Left ventricle myocardium inferior (tissue), 1 donor: ENCODE measurements around the gene TMEM217. TPM values are rescaled to one million over a fixed set of nuclear protein-coding genes. Genes with fewer than 3 reads are reported as not detected.

ENCODE experiments used
- DNase-seq: peaks from one replicate; pipeline ENCODE4 v3.0.0-alpha.2; 2020
- H3K27ac ChIP-seq: fragments of 200-600 bp; replicated peaks from 2 replicates; pipeline ENCODE4 v1.8.0; 2021
- H3K27me3 ChIP-seq: fragments of 200-600 bp; 2 replicates; pipeline ENCODE4 v1.8.0; 2021; ENCODE audit warnings: low read depth
- H3K36me3 ChIP-seq: fragments of 200-600 bp; 2 replicates; pipeline ENCODE4 v1.8.0; 2021
- H3K4me1 ChIP-seq: fragments of 200-600 bp; 2 replicates; pipeline ENCODE4 v1.8.0; 2021
- H3K4me3 ChIP-seq: fragments of 200-600 bp; 2 replicates; pipeline ENCODE4 v1.8.0; 2021; ENCODE audit warnings: mild to moderate bottlenecking, moderate library complexity
- H3K9me3 ChIP-seq: fragments of 200-600 bp; replicated peaks from 2 replicates; pipeline ENCODE4 v1.8.0; 2021
- intact Hi-C: fragments of 100-400 bp; cut with micrococcal nuclease; formaldehyde crosslinking; loops from one replicate; pipeline ENCODE4 v1.11.0; 2022
- total RNA-seq: library from RNA; stranded (reverse); fragmentation: NEBNext Ultra II Directional; extraction: Animal tissue kit (Norgen Biotek cat#: 25700); gene quantifications from one replicate; pipeline ENCODE4 v1.2.1, GENCODE V29; 2021
- TF ChIP-seq, protein P1 (sequence below): fragments of 200-600 bp; IDR thresholded peaks from 2 replicates; pipeline ENCODE4 v1.8.0; 2021; ENCODE audit warnings: antibody characterized with exemption, mild to moderate bottlenecking, borderline replicate concordance
- donor health status: DM: no; HTN: yes; CAD: no; lungs with severe emphysema.

The TMEM217 gene
- total RNA-seq, 1 donor from 2014 or later = 0.80 TPM

DNA sequence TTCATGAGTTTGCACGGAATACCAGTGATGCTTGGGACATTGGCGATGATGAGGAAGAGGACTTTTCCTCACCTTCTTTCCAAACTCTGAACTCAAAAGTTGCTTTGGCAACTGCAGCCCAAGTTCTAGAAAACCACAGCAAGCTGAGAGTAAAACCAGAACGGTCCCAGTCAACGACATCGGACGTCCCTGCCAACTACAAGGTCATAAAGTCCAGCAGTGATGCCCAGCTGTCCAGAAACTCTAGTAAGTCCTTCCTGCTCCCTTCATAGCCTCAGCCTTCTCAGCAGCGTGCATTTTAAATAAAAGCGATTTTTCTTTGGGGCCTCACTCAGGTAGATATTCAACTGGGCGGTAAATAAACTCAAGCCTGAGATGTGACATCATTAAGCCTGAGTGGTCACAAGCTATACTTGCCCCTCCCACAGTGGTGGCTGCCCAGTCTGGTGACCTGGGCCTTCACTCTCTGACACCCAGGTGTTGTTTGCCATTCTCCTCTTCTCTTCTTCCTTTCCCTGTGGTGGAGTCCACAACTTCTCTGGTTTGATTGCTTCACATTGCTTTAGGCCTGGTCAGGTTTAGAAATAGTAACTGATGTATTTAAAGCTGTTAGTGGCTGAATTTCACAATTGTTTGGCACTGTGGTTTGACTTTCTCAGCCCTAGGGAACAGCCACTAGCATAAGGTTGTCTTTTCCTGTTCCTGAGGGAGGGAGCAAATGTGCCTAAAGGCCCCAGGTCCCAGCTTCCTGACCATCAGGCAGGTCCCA is 21.6 kb upstream of the TMEM217 start:
- no peak overlapping the region for H3K4me3 ChIP-seq
- intact Hi-C loops = no loop called here
- peaks cover 53% of the 10 kb centered on the region for H3K4me1 ChIP-seq

DNA sequence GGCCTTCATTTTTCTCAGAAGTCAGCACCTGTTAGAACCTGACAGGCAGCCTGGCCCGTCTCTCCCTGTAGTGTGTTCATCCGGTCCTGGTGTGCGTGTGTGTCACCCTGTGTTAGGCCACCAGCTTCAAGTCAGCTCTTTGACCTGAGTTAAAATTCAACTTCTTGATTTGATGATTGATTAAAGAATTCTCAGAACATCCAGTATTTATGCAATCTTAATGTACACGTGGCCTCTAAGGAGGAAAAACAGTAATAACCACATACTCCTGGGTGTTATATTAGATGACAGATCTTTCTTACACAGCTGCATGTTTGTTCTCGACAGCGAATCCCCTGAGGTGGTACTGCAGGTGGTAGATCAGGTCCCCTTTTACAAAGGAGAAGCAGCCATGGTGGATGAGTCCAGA is 19.1 kb upstream of the TMEM217 start:
- TF ChIP-seq, protein P1, sequence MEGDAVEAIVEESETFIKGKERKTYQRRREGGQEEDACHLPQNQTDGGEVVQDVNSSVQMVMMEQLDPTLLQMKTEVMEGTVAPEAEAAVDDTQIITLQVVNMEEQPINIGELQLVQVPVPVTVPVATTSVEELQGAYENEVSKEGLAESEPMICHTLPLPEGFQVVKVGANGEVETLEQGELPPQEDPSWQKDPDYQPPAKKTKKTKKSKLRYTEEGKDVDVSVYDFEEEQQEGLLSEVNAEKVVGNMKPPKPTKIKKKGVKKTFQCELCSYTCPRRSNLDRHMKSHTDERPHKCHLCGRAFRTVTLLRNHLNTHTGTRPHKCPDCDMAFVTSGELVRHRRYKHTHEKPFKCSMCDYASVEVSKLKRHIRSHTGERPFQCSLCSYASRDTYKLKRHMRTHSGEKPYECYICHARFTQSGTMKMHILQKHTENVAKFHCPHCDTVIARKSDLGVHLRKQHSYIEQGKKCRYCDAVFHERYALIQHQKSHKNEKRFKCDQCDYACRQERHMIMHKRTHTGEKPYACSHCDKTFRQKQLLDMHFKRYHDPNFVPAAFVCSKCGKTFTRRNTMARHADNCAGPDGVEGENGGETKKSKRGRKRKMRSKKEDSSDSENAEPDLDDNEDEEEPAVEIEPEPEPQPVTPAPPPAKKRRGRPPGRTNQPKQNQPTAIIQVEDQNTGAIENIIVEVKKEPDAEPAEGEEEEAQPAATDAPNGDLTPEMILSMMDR = no peak
- H3K36me3 ChIP-seq = peaks cover 13% of the 10 kb centered on the region
- H3K27ac ChIP-seq = no peak overlapping the region
- no peak overlapping the region for H3K4me3 ChIP-seq
- no peak for DNase-seq
- no peaks in the 10 kb centered on the region for H3K27me3 ChIP-seq
- no peaks in the 10 kb centered on the region for H3K9me3 ChIP-seq
- intact Hi-C loops = no loop called here
- peaks cover 28% of the 10 kb centered on the region for H3K4me1 ChIP-seq

More for the DNA sequence above, 21.6 kb upstream of the TMEM217 start:
- H3K27me3 ChIP-seq = no peaks in the 10 kb centered on the region
- H3K9me3 ChIP-seq = no peaks in the 10 kb centered on the region
- H3K27ac ChIP-seq = peak overlapping the region; percentile 76
- H3K36me3 ChIP-seq = peaks cover 31% of the 10 kb centered on the region
- DNase-seq = no peak
- TF ChIP-seq, protein P1 = no peak

GRCh38 chr6:37275350-37275749 is 17.4 kb upstream of the TMEM217 start:
- Histone ChIP-seq H3K4me1 (peaks cover 19% of the 10 kb centered on the region), H3K36me3 (peaks cover 12% of the 10 kb centered on the region), H3K27ac (no peak overlapping the region), H3K27me3 (no peaks in the 10 kb centered on the region), H3K9me3 (no peaks in the 10 kb centered on the region), H3K4me3 (no peak overlapping the region)
- no peak for DNase-seq
- TF ChIP-seq, protein P1 = no peak
- intact Hi-C loops = no loop called here

GRCh38 chr6:37273690-37274089 is 15.7 kb upstream of the TMEM217 start:
- H3K4me1 ChIP-seq = peaks cover 2% of the 10 kb centered on the region
- H3K27ac ChIP-seq = no peak overlapping the region
- H3K36me3 ChIP-seq = peaks cover 19% of the 10 kb centered on the region
- no peaks in the 10 kb centered on the region for H3K9me3 ChIP-seq
- intact Hi-C loops = no loop called here
- no peaks in the 10 kb centered on the region for H3K27me3 ChIP-seq
- no peak for DNase-seq
- H3K4me3 ChIP-seq = no peak overlapping the region
- TF ChIP-seq, protein P1 = no peak

DNA sequence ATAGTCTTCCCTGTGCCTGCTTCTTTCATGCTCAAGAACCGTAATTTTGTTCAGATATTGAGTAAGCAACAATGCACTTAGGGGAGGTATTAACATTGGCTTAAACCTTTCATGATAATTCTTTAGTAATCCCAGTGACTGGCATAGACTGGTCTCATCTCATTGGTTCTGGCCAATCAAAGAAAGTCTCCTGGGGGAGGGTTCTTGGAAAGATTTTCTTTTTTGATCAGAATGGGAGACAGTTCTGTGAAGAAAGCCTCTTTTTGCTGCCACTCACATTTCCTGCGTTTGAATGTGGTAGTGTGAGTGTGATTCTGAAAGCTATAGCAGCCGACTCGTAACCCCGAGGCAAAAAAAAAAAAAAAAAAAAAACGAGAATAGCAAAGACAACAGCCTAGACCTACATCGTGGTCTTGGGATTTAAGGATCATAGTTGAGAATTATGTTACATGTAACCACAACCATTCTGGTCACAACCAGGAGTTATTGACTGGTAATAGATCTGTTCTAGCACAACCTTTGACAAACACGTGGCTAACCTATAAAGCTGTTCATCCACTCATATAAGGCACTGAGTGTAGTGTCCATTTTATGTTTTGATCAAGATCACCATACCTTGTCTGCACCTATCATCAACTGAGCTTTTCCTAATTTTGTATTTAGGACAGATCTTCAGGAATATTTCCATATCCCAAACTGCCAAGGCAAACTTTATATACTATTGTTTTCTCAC is 15.1 kb upstream of the TMEM217 start:
- intact Hi-C loops = no loop called here
- Histone ChIP-seq H3K27ac (no peak overlapping the region), H3K9me3 (no peaks in the 10 kb centered on the region), H3K36me3 (peaks cover 19% of the 10 kb centered on the region), H3K27me3 (no peaks in the 10 kb centered on the region), H3K4me1 (no peaks in the 10 kb centered on the region), H3K4me3 (no peak overlapping the region)
- TF ChIP-seq, protein P1 = no peak
- no peak for DNase-seq
